Upper lobe of right lung (tissue), 1 donor: ENCODE data around the gene DNAJC13. TPM values are rescaled to one million over a fixed set of nuclear protein-coding genes. Genes with fewer than 3 reads are reported as not detected.
"Not testable (repeated sequence)": the region's sequence is repeated elsewhere in the genome, so short reads cannot be mapped to it uniquely, and the experiment has no call there.

Source experiments
- ATAC-seq: fragments of 200-7000 bp; cut with Tn5 transposase; one replicate; pipeline ENCODE4 v1.9.1; 2020; ENCODE audit warnings: mild to moderate bottlenecking, moderate library complexity
- DNase-seq: peaks from one replicate; pipeline ENCODE4 v3.0.0-alpha.2; 2020
- H3K27ac ChIP-seq: fragments of 200-600 bp; one replicate; pipeline ENCODE4 v1.8.0; 2022
- H3K27me3 ChIP-seq: fragments of 200-600 bp; one replicate; pipeline ENCODE4 v1.8.0; 2022; ENCODE audit warnings: mild to moderate bottlenecking
- H3K36me3 ChIP-seq: fragments of 200-600 bp; one replicate; pipeline ENCODE4 v1.8.0; 2022
- H3K4me1 ChIP-seq: fragments of 200-600 bp; one replicate; pipeline ENCODE4 v1.8.0; 2022
- H3K4me3 ChIP-seq: fragments of 200-600 bp; one replicate; pipeline ENCODE4 v1.8.0; 2022; ENCODE audit warnings: mild to moderate bottlenecking
- H3K9me3 ChIP-seq: fragments of 200-600 bp; one replicate; pipeline ENCODE4 v1.8.0; 2022
- intact Hi-C: fragments of 100-400 bp; cut with DNase I; formaldehyde crosslinking; loops from one replicate; pipeline ENCODE4 v1.11.0; 2022
- total RNA-seq: library from RNA; stranded (reverse); fragmentation: NEBNext Ultra II Directional; extraction: Animal tissue kit (Norgen Biotek cat#: 25700); gene quantifications from one replicate; pipeline ENCODE4 v1.2.1, GENCODE V29; 2021
- TF ChIP-seq, protein P1 (sequence below): fragments of 200-600 bp; IDR thresholded peaks from one replicate; pipeline ENCODE4 v1.8.0; 2022; ENCODE audit warnings: antibody characterized with exemption
- donor health status: DM: no; HTN: yes; CAD: no; lungs with severe emphysema.

DNAJC13 gene
- total RNA-seq, 1 donor from 2014 or later = 44.8 TPM

GRCh38 chr3:132380920-132381319 lies 36.4 kb upstream of the DNAJC13 start:
- H3K27me3 ChIP-seq = no peaks in the 10 kb centered on the region
- no peak overlapping the region for H3K27ac ChIP-seq
- no peaks in the 10 kb centered on the region for H3K9me3 ChIP-seq
- ATAC-seq = no peak
- no peak overlapping the region for H3K4me3 ChIP-seq
- no peak for DNase-seq
- H3K4me1 ChIP-seq = no peaks in the 10 kb centered on the region
- TF ChIP-seq, protein P1, sequence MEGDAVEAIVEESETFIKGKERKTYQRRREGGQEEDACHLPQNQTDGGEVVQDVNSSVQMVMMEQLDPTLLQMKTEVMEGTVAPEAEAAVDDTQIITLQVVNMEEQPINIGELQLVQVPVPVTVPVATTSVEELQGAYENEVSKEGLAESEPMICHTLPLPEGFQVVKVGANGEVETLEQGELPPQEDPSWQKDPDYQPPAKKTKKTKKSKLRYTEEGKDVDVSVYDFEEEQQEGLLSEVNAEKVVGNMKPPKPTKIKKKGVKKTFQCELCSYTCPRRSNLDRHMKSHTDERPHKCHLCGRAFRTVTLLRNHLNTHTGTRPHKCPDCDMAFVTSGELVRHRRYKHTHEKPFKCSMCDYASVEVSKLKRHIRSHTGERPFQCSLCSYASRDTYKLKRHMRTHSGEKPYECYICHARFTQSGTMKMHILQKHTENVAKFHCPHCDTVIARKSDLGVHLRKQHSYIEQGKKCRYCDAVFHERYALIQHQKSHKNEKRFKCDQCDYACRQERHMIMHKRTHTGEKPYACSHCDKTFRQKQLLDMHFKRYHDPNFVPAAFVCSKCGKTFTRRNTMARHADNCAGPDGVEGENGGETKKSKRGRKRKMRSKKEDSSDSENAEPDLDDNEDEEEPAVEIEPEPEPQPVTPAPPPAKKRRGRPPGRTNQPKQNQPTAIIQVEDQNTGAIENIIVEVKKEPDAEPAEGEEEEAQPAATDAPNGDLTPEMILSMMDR = no peak
- intact Hi-C loops = no loop called here
- H3K36me3 ChIP-seq = no peaks in the 10 kb centered on the region

- no peak overlapping the region for H3K27ac ChIP-seq
- DNase-seq (no peak), ATAC-seq (no peak)
- H3K4me1 ChIP-seq = no peaks in the 10 kb centered on the region
- no peaks in the 10 kb centered on the region for H3K36me3 ChIP-seq
- no peak overlapping the region for H3K4me3 ChIP-seq
- TF ChIP-seq, protein P1 = no peak
- H3K27me3 ChIP-seq = no peaks in the 10 kb centered on the region
- no peaks in the 10 kb centered on the region for H3K9me3 ChIP-seq
- intact Hi-C loops = no loop called here
Measured at GRCh38 chr3:132381348-132381944, 35.9 kb upstream of the DNAJC13 start.

DNA sequence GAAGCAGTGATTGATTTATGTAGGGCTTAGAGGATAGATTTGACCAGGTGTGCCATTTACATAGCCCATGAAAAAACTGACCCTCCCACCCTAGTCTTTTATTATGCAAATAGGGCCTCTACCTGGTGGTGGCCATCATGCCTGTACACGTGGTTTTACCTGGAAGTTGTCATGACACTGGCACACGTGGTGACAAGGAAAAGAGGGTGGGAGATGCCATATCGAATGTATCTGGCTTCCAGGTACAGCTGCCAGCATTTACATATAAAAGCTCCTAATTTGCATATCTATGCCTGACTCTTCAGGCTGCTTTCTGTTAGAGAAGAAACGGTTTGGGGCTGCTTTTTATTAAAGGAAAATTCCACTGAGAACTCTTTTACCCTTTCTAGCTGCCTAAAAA lies 35.0 kb upstream of the DNAJC13 start:
- H3K27me3 ChIP-seq = no peaks in the 10 kb centered on the region
- DNase-seq (no peak), ATAC-seq (no peak)
- H3K27ac ChIP-seq = no peak overlapping the region
- TF ChIP-seq, protein P1 = no peak
- no peaks in the 10 kb centered on the region for H3K9me3 ChIP-seq
- H3K4me3 ChIP-seq = no peak overlapping the region
- intact Hi-C loops = no loop called here
- H3K36me3 ChIP-seq = no peaks in the 10 kb centered on the region
- H3K4me1 ChIP-seq = no peaks in the 10 kb centered on the region

- DNase-seq (no peak), ATAC-seq (no peak)
- Histone ChIP-seq H3K4me1 (no peaks in the 10 kb centered on the region), H3K4me3 (no peak overlapping the region), H3K9me3 (no peaks in the 10 kb centered on the region), H3K27me3 (no peaks in the 10 kb centered on the region), H3K27ac (no peak overlapping the region), H3K36me3 (no peaks in the 10 kb centered on the region)
- intact Hi-C loops = no loop called here
- TF ChIP-seq, protein P1 = no peak
Measured at GRCh38 chr3:132382688-132383194, 34.6 kb upstream of the DNAJC13 start.

GRCh38 chr3:132386259-132386658 lies 31.0 kb upstream of the DNAJC13 start:
- H3K4me1 ChIP-seq = no peaks in the 10 kb centered on the region
- no peaks in the 10 kb centered on the region for H3K36me3 ChIP-seq
- DNase-seq (no peak), ATAC-seq (no peak)
- H3K27me3 ChIP-seq = no peaks in the 10 kb centered on the region
- H3K4me3 ChIP-seq = no peak overlapping the region
- H3K9me3 ChIP-seq = no peaks in the 10 kb centered on the region
- TF ChIP-seq, protein P1 = no peak
- intact Hi-C loops = no loop called here
- no peak overlapping the region for H3K27ac ChIP-seq

DNA sequence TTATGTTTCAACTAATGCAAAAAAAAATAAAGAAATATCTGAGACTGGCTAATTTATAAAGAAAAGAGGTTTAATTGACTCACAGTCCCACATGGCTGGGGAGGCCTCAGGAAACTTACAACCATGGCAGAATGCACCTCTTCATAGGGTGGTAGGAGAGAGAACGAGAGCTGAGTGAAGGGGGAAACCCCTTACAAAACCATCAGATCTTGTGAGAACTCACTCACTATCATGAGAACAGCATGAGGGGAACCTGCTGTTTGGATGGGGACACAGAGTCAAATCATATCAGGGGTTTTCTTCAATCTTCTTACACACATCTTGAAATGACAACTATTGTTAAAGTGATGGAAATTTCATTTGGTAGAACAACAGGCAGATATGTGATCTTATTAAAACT lies 24.6 kb upstream of the DNAJC13 start:
- DNase-seq, H3K4me3 ChIP-seq, H3K9me3 ChIP-seq, H3K36me3 ChIP-seq, H3K4me1 ChIP-seq, H3K27ac ChIP-seq, H3K27me3 ChIP-seq, ATAC-seq, intact Hi-C loops: not testable (repeated sequence)
